GM12878 (cell line): ENCODE data around the gene TUBAL3. TPM values are rescaled to one million over a fixed set of nuclear protein-coding genes. Genes with fewer than 3 reads are reported as not detected.

Source experiments
- ATAC-seq: fragments of 200-7000 bp; cut with Tn5 transposase; 3 replicates; pipeline ENCODE4 v1.9.1; 2020; ENCODE audit warnings: mild to moderate bottlenecking, moderate library complexity
- BruUV-seq: library from RNA; stranded (reverse); fragments of 400-500 nt; replicated peaks from 2 replicates; lab custom pipeline; 2021; lab: Mats Ljungman, UMichigan
- CTCF ChIA-PET: fragments of 300-600 bp; sonication (Branson Sonifier 250); formaldehyde crosslinking; extraction: SDS; loops from one replicate; lab custom pipeline; 2021; ENCODE audit warnings: inconsistent platforms; lab: Yijun Ruan, JAX
- POLR2A ChIA-PET: fragments of 350-600 bp; formaldehyde crosslinking; extraction: SDS; loops from one replicate; lab custom pipeline; 2021; ENCODE audit warnings: inconsistent platforms; lab: Charles Lee
- RAD21 ChIA-PET: fragments of 300-600 bp; sonication (Branson Sonifier 250); formaldehyde crosslinking; loops from one replicate; lab custom pipeline; 2023; ENCODE audit warnings: antibody characterized with exemption; ENCODE audit not compliant: unreplicated experiment; lab: Charles Lee
- SMC1A ChIA-PET: fragments of 300-600 bp; sonication (Branson Sonifier 250); formaldehyde crosslinking; loops from one replicate; lab custom pipeline; 2023; ENCODE audit not compliant: unreplicated experiment, uncharacterized antibody; lab: Charles Lee
- DNase-seq: peaks from one replicate; pipeline ENCODE4 v3.0.0-alpha.2; 2011; ENCODE audit warnings: low read depth, low spot score
- FAIRE-seq: peaks from 3 replicates; lab custom pipeline; 2011; peaks lifted over from hg19 to GRCh38; lab: Jason Lieb, UNC
- H2AFZ ChIP-seq: 2 replicates; pipeline ENCODE4 v1.6.0; 2011; ENCODE audit warnings: low read depth, low read length, control low read depth; ENCODE audit not compliant: control insufficient read depth
- H3K27ac ChIP-seq: 2 replicates; pipeline ENCODE4 v1.5.1; 2011; ENCODE audit warnings: control low read depth; ENCODE audit not compliant: control insufficient read depth, insufficient read depth
- H3K27me3 ChIP-seq, 2 experiments: replicated peaks in 1 of 2; 2 replicates each; pipeline versions ENCODE4 v1.6.0 to v1.6.1; 2011; ENCODE audit warnings: low read length in 1 of 2; ENCODE audit not compliant: control insufficient read depth in 2 of 2, insufficient read depth in 2 of 2
- H3K36me3 ChIP-seq, 2 experiments: 2 replicates each; pipeline ENCODE4 v1.5.1; 2011; ENCODE audit warnings: low read length in 1 of 2; ENCODE audit not compliant: control insufficient read depth in 2 of 2, insufficient read depth in 2 of 2
- H3K4me1 ChIP-seq: 2 replicates; pipeline ENCODE4 v1.6.1; 2011; ENCODE audit warnings: mild to moderate bottlenecking, low read length, moderate library complexity, mixed read lengths; ENCODE audit not compliant: control insufficient read depth, insufficient read depth
- H3K4me2 ChIP-seq: 2 replicates; pipeline ENCODE4 v1.6.0; 2011; ENCODE audit warnings: control low read depth; ENCODE audit not compliant: control insufficient read depth, insufficient read depth
- H3K4me3 ChIP-seq: fragments of 200-600 bp; sonication (generic); 2 replicates; pipeline ENCODE4 v1.5.1; 2016
- H3K79me2 ChIP-seq: 2 replicates; pipeline ENCODE4 v1.6.0; 2011; ENCODE audit warnings: low read length; ENCODE audit not compliant: control insufficient read depth, insufficient read depth
- H3K9ac ChIP-seq: 2 replicates; pipeline ENCODE4 v1.8.0; 2011; ENCODE audit warnings: low read length, control low read depth, mixed read lengths; ENCODE audit not compliant: control insufficient read depth, insufficient read depth
- H3K9me3 ChIP-seq: replicated peaks from 3 replicates; pipeline ENCODE4 v1.5.1; 2011; ENCODE audit warnings: mild to moderate bottlenecking, low read length; ENCODE audit not compliant: control insufficient read depth, insufficient read depth
- H4K20me1 ChIP-seq: 2 replicates; pipeline ENCODE4 v1.6.0; 2011; ENCODE audit not compliant: control insufficient read depth, insufficient read depth
- ASH2L ChIP-seq: fragments of 300-600, 200-600 bp; sonication (generic); IDR thresholded peaks from 2 replicates; pipeline ENCODE4 v1.6.1; 2017; ENCODE audit warnings: low read depth, mild to moderate bottlenecking, borderline replicate concordance
- ATF3 ChIP-seq: IDR thresholded peaks from 2 replicates; pipeline ENCODE4 v1.6.1; 2011; ENCODE audit warnings: low read depth, mild to moderate bottlenecking, low read length, moderate library complexity, borderline replicate concordance; ENCODE audit errors: extremely low read depth
- ATF7 ChIP-seq: fragments of 450-650 bp; IDR thresholded peaks from 2 replicates; pipeline ENCODE4 v1.6.1; 2016; ENCODE audit warnings: low read depth, mild to moderate bottlenecking
- HCFC1 ChIP-seq: fragments of 150-350 bp; IDR thresholded peaks from 2 replicates; pipeline ENCODE4 v1.6.1; 2014; ENCODE audit warnings: low read length
- IKZF1 ChIP-seq: fragments of 450-650 bp; conservative IDR thresholded peaks from 2 replicates; pipeline ENCODE4 v1.6.1; 2017; ENCODE audit warnings: antibody characterized with exemption, mild to moderate bottlenecking
- JUND ChIP-seq: IDR thresholded peaks from 2 replicates; pipeline ENCODE4 v1.6.1; 2012; ENCODE audit warnings: low read depth, mild to moderate bottlenecking, low read length, improper control_type of control experiment, moderate library complexity
- KDM1A ChIP-seq: fragments of 200-600 bp; sonication (generic); IDR thresholded peaks from 2 replicates; pipeline ENCODE4 v1.6.1; 2016; ENCODE audit warnings: borderline replicate concordance
- NFYA ChIP-seq: IDR thresholded peaks from 2 replicates; pipeline ENCODE4 v1.6.1; 2011; ENCODE audit warnings: low read depth, mild to moderate bottlenecking, low read length, improper control_type of control experiment, borderline replicate concordance
- NR2C2 ChIP-seq: IDR thresholded peaks from 2 replicates; pipeline ENCODE4 v1.6.1; 2011; ENCODE audit warnings: borderline replicate concordance, low read depth; ENCODE audit not compliant: control insufficient read depth, insufficient read length
- PBX3 ChIP-seq: IDR thresholded peaks from 2 replicates; pipeline ENCODE4 v1.6.1; 2011; ENCODE audit warnings: mild to moderate bottlenecking, low read depth, low read length, moderate library complexity; ENCODE audit not compliant: insufficient replicate concordance
- PKNOX1 ChIP-seq: fragments of 450-650 bp; IDR thresholded peaks from 2 replicates; pipeline ENCODE4 v1.6.1; 2016; ENCODE audit warnings: mild to moderate bottlenecking
- POU2F2 ChIP-seq: IDR thresholded peaks from 3 replicates; pipeline ENCODE4 v1.6.1; 2011; ENCODE audit warnings: low read depth, mild to moderate bottlenecking, low read length, borderline replicate concordance
- RB1 ChIP-seq: fragments of 450-650 bp; formaldehyde crosslinking; IDR thresholded peaks from 2 replicates; pipeline ENCODE4 v1.6.1; 2017; ENCODE audit warnings: mild to moderate bottlenecking, borderline replicate concordance
- TCF3 ChIP-seq: IDR thresholded peaks from 2 replicates; pipeline ENCODE4 v1.6.1; 2012; ENCODE audit warnings: low read depth, mild to moderate bottlenecking, low read length, borderline replicate concordance; ENCODE audit not compliant: insufficient read depth
- ZNF24 ChIP-seq: fragments of 450-650 bp; IDR thresholded peaks from 2 replicates; pipeline ENCODE4 v1.6.1; 2017; ENCODE audit warnings: antibody characterized with exemption, mild to moderate bottlenecking
- WGBS: methylation state at CpG from one replicate; pipeline ENCODE4 v1.1.6; 2016; ENCODE audit warnings: low lambda C conversion rate; ENCODE audit not compliant: insufficient replicate concordance, insufficient coverage; ENCODE audit errors: missing lambda C conversion rate; 5-methylcytosine and 5-hydroxymethylcytosine counted together
- in situ Hi-C: fragments of 300-500 bp; cut with MboI; formaldehyde crosslinking; loops from 9 replicates; pipeline ENCODE4 v1.14.3; 2018; ENCODE audit warnings: mixed read lengths
- intact Hi-C: fragments of 100-400 bp; cut with micrococcal nuclease; formaldehyde crosslinking; loops from one replicate; pipeline ENCODE4 v1.14.2; 2022; ENCODE audit not compliant: unreplicated experiment
- polyA plus RNA-seq, 11 experiments: library from polyadenylated mRNA; depleted of rRNA in 4 of 11; unstranded in 6 of 11; stranded (reverse) in 5 of 11; fragments of >200 nt; fragmentation: Nextera tagmentation in 4 of 11; fragmentation: Illumina TruSeq in 1 of 11; extraction: Ambion mirVana in 4 of 11; extraction: Trizol in 1 of 11; gene quantifications; 1 replicate in 1 of 11; 2 replicates in 10 of 11; pipeline versions ENCODE4 v1.2.1 to v1.2.3, GENCODE V29; 2011 to 2016; ENCODE audit warnings: inconsistent platforms in 2 of 11, missing spikeins in 2 of 11, low read depth in 1 of 11
- total RNA-seq, 4 experiments: library from RNA; depleted of rRNA in 3 of 4; stranded (reverse); fragments of >200 nt in 3 of 4; fragmentation: Illumina TruSeq in 1 of 4; extraction: Trizol in 1 of 4; gene quantifications; 2 replicates each; pipeline versions ENCODE4 v1.2.1 to v1.2.3, GENCODE V29; 2013 to 2021

TUBAL3 gene
- total and polyA plus RNA-seq, 10 of the 15 experiments (the other 5 are each of a cell fraction or from before 2014, with no cell fraction given): 0.03 to 0.06 TPM; not detected in 8

DNA sequence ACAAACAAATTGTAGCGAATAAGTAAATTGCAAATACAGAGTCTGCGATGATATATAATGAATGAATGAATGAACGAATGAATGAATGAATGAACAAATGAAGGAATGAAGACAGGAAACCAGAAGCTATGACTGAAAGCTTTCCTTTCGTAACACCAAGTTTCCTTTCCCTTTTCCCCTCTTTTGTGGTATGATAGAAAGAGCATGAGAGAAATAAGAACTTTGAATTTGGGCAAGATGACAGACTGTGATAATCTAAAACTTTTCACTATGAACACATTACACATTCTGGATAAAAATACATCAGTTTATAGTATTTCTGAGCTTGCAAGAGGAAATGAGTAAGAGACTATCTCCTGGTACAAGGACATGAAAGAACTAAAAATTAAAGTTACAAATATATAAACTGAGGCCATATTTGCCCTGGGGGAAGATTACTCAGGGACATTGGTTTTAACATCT is 48.3 kb downstream of the TUBAL3 start:
- no peaks in the 10 kb centered on the region for H3K36me3 ChIP-seq
- H3K4me2 ChIP-seq: no peak overlapping the region
- ChIA-PET RAD21 (no interaction called here), CTCF (interaction anchor here (1.2 kb wide), 1 partner anchor 541 kb away, joined by 3 read pairs; no protein-coding TSS in a partner anchor), SMC1A (no interaction called here), POLR2A (no interaction called here)
- H4K20me1 ChIP-seq: no peaks in the 10 kb centered on the region
- 42% methylated on average over 4 of the region's 4 CpGs for WGBS
- BruUV-seq: no TSS peak
- intact Hi-C loops: no loop called here
- in situ Hi-C loops: no loop called here
- H3K27me3 ChIP-seq: no peaks in the 10 kb centered on the region; a peak in 1 of 4 replicates
- DNase-seq (no peak), FAIRE-seq (no peak), ATAC-seq (no peak)
- H3K79me2 ChIP-seq: no peaks in the 10 kb centered on the region
- TF ChIP-seq ZNF24 (peak; percentile 94), KDM1A (no peak)
- no peaks in the 10 kb centered on the region for H3K4me1 ChIP-seq
- H3K27ac ChIP-seq: no peak overlapping the region
- H3K9me3 ChIP-seq: no peaks in the 10 kb centered on the region
- no peak overlapping the region for H3K9ac ChIP-seq
- no peak overlapping the region for H2AFZ ChIP-seq
- no peak overlapping the region for H3K4me3 ChIP-seq

DNA sequence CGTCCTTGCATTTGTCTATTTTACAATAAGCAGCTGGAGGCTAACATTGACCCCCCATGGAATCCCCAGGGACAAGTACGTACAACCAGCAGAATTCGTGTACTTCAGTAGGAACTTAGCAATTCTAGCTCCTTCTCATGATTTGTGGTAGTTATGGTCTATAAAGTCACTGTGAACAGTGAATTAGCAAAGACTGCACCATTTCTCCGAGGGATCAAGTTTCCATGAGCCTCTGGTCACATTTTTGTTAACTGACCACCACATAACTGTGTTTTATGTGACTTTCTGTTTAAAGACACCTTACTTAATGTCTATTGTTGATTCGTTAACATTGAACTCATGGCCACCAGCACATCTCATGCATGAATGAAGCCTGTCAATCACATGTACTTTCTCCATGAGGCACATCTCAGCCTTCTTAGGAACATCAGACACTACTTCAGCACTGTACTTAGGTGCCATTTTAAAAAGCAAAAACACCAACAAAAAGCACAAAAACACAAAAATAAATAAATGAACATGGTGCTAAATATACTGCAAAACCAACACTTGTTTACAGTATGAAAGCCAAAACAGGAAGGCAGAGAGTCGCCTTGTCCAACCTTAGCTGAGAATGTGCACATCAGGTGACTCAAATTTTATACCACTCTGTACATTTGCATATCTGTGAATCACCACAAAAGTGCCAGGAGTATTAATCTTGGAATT is 48.9 kb downstream of the TUBAL3 start:
- Histone ChIP-seq H4K20me1 (no peaks in the 10 kb centered on the region), H3K4me3 (no peak overlapping the region), H3K27ac (no peak overlapping the region), H3K9me3 (no peaks in the 10 kb centered on the region), H3K9ac (no peak overlapping the region), H2AFZ (no peak overlapping the region), H3K27me3 (no peaks in the 10 kb centered on the region; a peak in 1 of 4 replicates), H3K4me2 (no peak overlapping the region), H3K79me2 (no peaks in the 10 kb centered on the region), H3K36me3 (no peaks in the 10 kb centered on the region), H3K4me1 (no peaks in the 10 kb centered on the region)
- RAD21 ChIA-PET: no interaction called here
- SMC1A ChIA-PET: no interaction called here
- CTCF ChIA-PET: interaction anchor here (1.2 kb wide), 1 partner anchor 541 kb away, joined by 3 read pairs; no protein-coding TSS in a partner anchor
- intact Hi-C loops: no loop called here
- 7% methylated on average over 6 of the region's 6 CpGs for WGBS
- DNase-seq: no peak
- in situ Hi-C loops: no loop called here
- FAIRE-seq: no peak
- POLR2A ChIA-PET: no interaction called here
- no peak for ATAC-seq
- BruUV-seq: no TSS peak
- TF ChIP-seq NR2C2: no peak
- no peak for TF ChIP-seq ATF3
- TF ChIP-seq NFYA: no peak
- peak; percentile 67 for TF ChIP-seq PKNOX1
- no peak for TF ChIP-seq POU2F2
- no peak for TF ChIP-seq HCFC1
- no peak for TF ChIP-seq ATF7
- no peak for TF ChIP-seq TCF3
- TF ChIP-seq ASH2L: no peak
- no peak for TF ChIP-seq RB1
- no peak for TF ChIP-seq JUND
- peak; percentile 15 for TF ChIP-seq PBX3
- TF ChIP-seq IKZF1: no peak
